Ramos (cell line): Measurements from ENCODE around the gene RINL.

ENCODE experiments used
- in situ Hi-C: fragments of 300-500 bp; cut with MboI; formaldehyde crosslinking; loops from one replicate; pipeline ENCODE4 v1.14.3; 2022; ENCODE audit warnings: low sequenced_read_pairs; ENCODE audit not compliant: unreplicated experiment

The RINL gene, protein sequence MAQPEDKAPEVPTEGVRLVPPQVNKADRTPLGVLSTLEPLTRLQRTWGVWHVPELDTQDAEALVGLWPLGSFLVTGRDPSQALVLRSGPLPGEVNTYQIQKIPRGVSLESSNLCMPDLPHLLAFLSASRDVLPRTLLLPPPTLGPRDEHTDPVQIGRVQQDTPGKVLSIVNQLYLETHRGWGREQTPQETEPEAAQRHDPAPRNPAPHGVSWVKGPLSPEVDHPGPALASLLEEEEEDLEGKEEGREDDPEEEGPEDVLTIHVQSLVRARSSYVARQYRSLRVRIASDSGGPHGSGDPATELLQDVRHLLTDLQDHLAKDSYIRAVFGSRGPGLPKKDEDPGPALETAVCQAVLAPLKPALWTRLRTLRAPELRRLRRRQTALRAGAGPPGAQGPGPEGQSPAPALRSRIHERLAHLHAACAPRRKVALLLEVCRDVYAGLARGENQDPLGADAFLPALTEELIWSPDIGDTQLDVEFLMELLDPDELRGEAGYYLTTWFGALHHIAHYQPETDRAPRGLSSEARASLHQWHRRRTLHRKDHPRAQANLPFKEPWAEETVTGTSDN

DNA sequence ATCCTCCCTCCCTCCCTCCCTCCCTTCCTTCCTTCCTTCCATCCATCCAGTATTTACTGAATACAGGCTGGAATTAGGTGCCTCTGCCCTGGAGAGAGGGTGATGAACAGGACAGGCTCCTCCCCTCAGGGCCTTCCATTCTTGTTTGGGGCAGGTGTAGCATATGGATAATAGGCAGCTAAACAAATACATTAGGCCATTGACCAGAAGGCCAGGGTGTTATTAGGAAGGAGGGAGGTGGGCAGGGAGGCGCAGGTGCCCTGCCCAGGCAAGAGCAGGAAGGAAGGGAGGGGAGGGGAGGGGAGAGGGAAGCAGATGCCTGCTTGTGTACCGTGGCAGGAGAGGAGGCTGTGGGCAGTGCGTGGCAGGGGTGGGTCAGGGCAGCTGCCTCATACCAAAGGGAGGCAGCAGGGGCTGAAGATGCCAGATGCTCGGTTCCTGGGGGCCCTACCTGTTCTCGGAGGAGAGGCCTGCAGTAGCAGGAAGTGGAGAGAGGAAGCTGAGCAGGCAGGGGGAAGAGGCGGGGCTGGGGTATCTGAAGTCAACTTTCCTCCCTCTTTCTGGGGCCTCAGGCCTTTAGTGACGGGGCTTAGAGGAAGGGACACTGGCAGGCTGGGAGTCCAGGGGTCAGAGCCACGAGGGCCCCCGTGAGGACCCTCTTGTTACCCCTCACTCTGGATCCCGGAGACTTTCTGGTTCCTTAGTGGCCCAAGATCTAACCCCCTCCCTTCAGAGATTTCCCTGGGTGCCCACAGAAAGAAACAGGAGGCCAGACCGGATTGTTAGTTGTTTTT, at the start of gene RINL:
TSS of gene RINL (minus strand) at position 495 of the 794 bp plus-strand sequence. CDS start 1,533 bp downstream, outside the sequence.
- in situ Hi-C loops, result no loop called here

DNA sequence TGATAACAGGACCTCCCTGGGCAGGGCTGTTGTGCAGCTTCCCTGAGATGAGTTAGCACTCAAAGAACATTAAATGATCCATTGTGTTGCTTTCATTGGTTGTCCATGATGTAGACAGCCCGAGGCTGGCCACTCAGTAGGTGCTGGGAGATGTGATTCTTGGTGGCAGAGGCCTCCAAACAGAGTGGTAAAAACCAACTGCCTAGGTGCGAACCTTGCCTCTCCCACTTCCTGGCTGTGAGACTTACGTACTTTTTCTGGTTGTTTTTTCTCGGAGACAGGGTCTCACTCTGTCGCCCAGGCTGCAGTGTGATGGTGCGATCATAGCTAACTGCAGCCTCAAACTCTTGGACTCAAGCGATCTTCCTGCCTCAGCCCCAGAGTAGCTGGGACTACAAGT, 46.3 kb upstream of the RINL start:
- in situ Hi-C loops, result no loop called here

- in situ Hi-C loops, result no loop called here
Observed at GRCh38 chr19:38922482-38922881, 44.4 kb upstream of the RINL start.

- in situ Hi-C loops, result no loop called here
Observed at GRCh38 chr19:38921420-38922274, 43.6 kb upstream of the RINL start.

DNA sequence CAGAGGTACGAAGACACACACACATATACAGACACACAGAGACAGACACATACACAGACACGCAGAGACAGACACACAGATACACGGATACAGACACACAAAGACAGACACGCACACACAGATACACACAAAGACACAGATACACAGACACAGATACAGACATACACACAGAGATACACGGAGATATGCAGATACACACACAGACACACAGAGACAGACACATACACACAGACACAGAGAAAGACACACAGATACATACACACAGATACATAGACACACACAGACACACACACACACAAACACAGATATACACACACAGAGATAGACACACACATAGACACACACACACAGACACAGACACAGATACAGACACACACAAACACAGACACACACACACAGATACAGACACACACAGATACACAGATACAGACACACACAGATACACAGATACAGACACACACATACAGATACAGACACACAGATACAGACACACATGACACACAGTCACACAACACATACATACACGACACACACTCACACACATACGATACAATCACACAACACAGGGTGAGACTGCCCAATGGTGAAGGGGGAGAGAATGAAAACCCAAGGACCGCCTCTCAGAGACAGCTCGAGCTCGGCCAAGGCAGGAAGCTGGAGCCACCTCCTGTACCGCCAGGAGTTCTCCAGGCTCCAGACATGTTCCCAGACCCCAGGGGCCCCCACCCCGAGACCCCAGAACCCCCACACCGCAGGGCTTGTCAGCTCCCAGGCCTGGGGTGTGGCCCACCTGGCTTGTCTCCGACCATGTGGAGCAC, 42.7 kb upstream of the RINL start:
- in situ Hi-C loops, result no loop called here

DNA sequence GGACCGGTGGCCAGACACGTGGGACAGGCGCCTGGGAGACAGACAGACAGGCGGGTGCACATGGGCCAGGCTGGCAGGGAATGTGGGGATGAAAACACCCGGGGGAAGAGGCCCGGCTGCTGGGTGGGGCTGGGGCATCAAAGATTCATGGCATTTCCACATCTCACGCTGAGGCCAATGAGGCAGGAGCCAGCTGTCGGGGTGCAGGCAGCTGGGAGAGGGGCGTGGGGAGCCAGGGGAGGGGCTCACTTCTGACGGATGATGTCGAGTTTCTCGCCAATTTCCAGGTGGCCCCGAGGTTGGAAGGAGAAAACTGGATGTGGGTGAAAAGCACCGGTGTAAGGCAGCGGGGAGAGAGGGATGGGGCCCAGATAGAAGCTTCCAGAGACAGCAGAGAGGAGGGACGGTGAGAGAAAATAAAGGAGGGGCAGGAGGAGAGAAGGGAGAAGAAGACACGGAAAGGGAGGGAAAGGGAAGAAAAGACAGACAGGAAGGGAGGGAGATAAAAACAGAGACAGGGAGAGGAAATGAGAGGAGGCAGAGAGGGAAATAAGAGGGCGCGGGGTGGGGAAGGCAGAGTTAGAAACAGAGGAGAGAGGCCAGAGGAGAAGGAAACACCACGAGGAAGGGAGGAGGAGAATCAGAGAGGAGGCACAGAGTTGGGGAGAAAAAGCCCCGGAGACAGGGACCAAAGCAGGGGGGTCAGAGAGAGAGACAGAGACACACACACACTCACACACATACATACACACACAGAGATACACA, 41.9 kb upstream of the RINL start:
- in situ Hi-C loops, result no loop called here

DNA sequence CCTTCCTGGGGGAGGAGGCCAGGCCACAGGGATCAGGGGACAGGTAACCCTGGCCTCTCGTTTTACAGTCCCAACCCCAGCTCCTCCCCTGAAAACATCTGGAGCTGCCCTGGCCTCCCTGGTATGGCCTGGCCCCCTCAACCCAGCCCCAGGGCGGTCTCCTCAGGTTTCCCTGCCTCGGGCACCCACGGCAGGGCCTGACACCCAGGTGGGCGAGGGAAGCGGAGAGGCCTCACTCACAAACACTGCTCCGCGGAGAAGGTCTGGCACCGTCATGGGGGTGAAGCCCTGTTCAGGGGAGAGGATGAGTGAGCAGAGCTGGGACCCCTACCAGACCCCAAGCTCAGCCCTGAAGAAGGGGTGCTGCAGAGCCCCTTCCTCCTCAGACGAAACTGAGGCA, 40.5 kb upstream of the RINL start:
- in situ Hi-C loops, result no loop called here

DNA sequence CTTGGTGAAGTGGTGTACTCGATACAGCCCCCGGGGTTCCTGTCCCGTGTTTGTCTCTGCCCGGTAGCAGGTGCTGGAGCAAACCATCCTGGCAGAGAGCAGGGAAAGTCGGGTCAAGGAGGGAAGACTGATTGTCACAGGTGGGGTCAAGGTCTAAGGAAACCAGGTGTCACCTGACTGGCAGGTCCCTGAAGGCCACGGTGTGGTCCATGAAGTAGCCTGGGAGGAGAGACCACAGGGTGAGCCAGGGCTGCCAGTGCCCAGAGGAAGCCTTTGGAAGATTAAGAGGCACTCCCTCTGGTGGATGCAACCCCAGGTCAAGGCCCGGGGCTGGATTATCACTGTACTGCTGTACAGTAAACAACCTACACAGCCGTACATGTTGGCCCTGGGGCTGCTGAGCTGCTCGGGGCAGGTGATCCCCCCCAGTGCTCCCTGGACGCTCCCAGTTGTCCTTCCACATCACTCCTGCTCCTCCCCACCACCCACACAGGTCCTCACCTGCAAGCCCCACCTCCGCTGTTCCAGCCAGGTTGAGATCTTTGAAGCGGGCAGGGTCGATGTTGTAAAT, 39.9 kb upstream of the RINL start:
- in situ Hi-C loops, result no loop called here

GRCh38 chr19:38917516-38917915, 39.4 kb upstream of the RINL start:
- in situ Hi-C loops, result no loop called here

DNA sequence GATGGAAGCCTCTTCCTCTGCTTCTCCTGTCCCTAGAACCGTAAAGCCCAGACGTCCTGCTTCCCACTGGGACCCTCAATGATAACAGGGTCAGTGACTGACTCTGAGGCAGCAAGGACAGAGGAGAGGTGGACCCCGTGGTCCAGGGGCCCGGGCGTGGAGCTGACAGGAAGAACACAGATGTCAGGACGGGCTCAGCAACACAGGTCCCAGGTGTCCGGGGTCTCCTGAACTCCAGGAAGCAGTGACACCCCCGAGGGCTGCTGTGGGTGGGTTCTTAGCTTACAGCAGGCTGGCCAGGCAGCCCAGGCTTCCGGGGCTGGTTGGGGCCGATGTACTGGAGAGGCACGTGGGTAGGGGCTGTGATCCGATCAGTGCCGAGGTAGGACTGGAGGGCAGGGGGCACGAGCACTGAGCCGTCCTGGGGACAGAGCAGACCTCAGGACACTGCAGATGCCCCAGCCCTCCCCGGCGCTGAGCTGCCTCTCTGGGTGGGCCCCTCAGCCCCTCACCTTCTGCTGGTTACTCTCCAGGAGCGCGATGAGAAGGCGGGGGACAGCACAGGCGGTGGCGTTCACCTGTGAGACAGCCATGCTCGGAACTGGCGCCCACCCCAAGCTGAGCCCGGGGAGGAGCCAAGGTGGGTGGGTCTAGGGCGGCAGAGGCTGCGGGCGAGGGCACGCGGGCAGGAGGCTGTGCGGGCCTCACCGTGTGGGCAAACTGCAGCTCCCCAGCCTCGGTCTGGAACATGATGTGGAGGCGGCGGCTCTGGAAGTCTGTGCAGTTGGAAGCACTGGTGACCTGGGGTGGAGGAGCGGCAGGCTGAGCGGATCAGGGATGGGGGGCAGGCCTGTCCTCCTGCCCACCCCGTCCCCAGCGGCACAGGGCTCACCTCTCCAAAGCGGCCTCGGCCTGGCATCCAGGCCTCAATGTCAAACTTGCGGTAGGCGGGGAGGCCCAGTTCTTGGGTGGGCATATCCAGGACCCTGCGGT, 37.5 kb upstream of the RINL start:
- in situ Hi-C loops, result no loop called here

DNA sequence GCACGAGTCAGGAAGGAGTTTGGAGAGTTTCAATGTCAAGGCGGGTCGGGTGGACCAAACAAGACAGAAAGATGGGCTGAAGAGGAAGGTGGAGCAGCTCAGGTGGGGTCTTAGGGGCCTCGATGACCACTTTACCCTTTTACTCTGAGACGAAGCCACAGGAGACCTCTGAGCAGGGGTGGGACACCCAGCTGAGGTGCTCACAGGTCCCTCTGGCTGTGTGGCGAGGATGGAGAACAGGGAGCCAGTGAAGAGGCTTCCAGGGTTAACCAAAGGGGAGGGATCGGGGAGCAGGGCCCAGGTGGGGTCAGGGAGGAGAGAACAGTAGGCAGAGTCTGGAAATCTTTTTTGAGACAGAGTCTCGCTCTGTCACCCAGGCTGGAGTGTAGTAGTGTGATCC, 35.9 kb upstream of the RINL start:
- in situ Hi-C loops, result no loop called here

GRCh38 chr19:38912600-38913514, 34.8 kb upstream of the RINL start:
- in situ Hi-C loops, result no loop called here

DNA sequence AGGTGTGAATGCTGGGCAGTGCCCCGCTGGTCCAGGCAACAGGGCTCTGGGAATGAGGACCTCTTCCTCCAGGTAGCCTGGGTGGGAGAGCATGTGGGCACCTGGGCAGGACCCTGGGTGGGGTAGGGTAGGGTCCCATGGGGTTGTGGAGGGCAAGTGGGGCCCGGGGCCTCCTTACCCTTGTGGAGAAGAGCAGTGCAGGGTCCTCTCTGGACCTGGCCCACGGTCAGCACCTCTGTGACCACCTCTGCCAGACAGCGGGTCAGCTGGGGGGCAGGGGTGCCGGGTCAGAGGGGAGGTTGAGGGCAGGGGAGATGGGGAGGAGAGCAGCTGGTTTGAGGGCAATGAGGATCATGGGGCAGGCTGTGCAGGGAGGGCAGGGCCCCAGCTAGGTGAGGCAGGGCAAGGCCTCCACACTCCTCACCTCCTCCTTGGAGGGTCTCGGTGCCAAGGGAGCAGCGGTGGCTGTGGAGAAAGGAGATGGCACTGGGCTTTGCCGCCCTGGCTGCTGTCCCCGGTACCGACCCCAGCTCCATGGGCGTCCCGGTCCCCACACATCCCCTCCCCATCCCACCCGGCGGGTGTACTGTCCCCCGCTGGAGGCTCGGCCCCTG, 33.4 kb upstream of the RINL start:
- in situ Hi-C loops, result no loop called here

- in situ Hi-C loops, result no loop called here
Observed at GRCh38 chr19:38910488-38910887, 32.4 kb upstream of the RINL start.

- in situ Hi-C loops, result no loop called here
Observed at GRCh38 chr19:38908911-38909310, 30.8 kb upstream of the RINL start.

DNA sequence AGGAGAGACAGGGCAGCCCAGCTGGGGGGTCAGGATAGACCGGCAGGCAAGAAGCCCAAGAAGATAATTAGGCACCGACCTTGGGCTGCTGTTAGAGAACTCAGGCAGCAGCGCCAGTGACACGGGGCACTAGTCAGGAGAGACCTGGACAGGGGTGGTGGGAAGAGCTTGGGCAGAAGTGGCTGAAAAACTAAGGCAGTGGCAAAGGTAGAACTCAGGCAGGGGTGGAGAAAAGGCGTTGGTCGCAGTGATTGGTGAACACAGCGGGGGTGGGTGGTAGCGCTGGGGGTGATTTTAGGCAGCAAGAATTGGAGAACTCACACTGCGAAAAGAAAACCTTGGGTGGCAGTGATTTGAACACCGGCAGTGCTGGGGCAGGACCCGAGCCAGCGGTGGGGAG, 29.6 kb upstream of the RINL start:
- in situ Hi-C loops, result no loop called here
